Lung (tissue), 12 donors: Measurements from ENCODE around the gene TEX2. TPM values are rescaled to one million over a fixed set of nuclear protein-coding genes. Genes with fewer than 3 reads are reported as not detected.
"Not testable (repeated sequence)": the region's sequence is repeated elsewhere in the genome, so short reads cannot be mapped to it uniquely, and the experiment has no call there.

ENCODE experiments used
- ATAC-seq: fragments of 200-7000 bp; cut with Tn5 transposase; one replicate; pipeline ENCODE4 v1.9.1; 2020; ENCODE audit warnings: moderate number of reproducible peaks; ENCODE audit not compliant: insufficient read depth, low FRiP score
- DNase-seq, 3 donors: peaks; one replicate each; pipeline ENCODE4 v3.0.0-alpha.2; 2013 to 2017
- H3K27ac ChIP-seq, 2 donors: one replicate each; pipeline ENCODE4 v1.5.1; 2013; ENCODE audit warnings: mild to moderate bottlenecking in 2 of 2, moderate library complexity in 2 of 2, control low read depth in 1 of 2, inconsistent platforms in 1 of 2, low read depth in 1 of 2, low read length in 1 of 2
- H3K27me3 ChIP-seq, 3 donors: one replicate each; pipeline ENCODE4 v1.5.1; 2013; ENCODE audit warnings: low read length in 2 of 3; ENCODE audit not compliant: control insufficient read depth in 3 of 3, insufficient read depth in 3 of 3
- H3K36me3 ChIP-seq, 4 donors: one replicate each; pipeline ENCODE4 v1.5.1; 2013; ENCODE audit warnings: low read length in 4 of 4, mild to moderate bottlenecking in 1 of 4, moderate library complexity in 1 of 4; ENCODE audit not compliant: control insufficient read depth in 4 of 4, insufficient read depth in 4 of 4
- H3K4me1 ChIP-seq, 5 donors: one replicate each; pipeline ENCODE4 v1.5.1; 2013; ENCODE audit warnings: low read length in 5 of 5, mild to moderate bottlenecking in 2 of 5, moderate library complexity in 1 of 5; ENCODE audit not compliant: control insufficient read depth in 5 of 5, insufficient read depth in 5 of 5
- H3K4me3 ChIP-seq: one replicate; pipeline ENCODE4 v1.5.1; 2013; ENCODE audit warnings: mild to moderate bottlenecking, control low read depth, moderate library complexity
- H3K9ac ChIP-seq, 2 donors: one replicate each; pipeline ENCODE4 v1.5.1; 2013; ENCODE audit warnings: low read length in 2 of 2, control low read depth in 1 of 2; ENCODE audit not compliant: insufficient read depth in 1 of 2
- H3K9me3 ChIP-seq, 4 donors: one replicate each; pipeline ENCODE4 v1.5.1; 2013; ENCODE audit warnings: low read length in 3 of 4, mild to moderate bottlenecking in 1 of 4, moderate library complexity in 1 of 4; ENCODE audit not compliant: control insufficient read depth in 4 of 4, insufficient read depth in 3 of 4
- CTCF ChIP-seq: IDR thresholded peaks from 2 replicates; pipeline ENCODE4 v1.5.1; 2012; ENCODE audit warnings: mild to moderate bottlenecking; ENCODE audit errors: control extremely low read depth, extremely low read depth
- WGBS, 2 donors: extraction: QIAGEN DNeasy Blood & Tissue Kit; methylation state at CpG; one replicate each; pipeline ENCODE4 v1.1.7; 2013; 5-methylcytosine and 5-hydroxymethylcytosine counted together
- polyA plus RNA-seq, 2 donors: library from polyadenylated mRNA; stranded (reverse); fragments of 200-250 nt; gene quantifications; one replicate each; pipeline ENCODE4 v1.2.1, GENCODE V29; 2013
- total RNA-seq, 2 donors: library from RNA; depleted of rRNA in 1 of 2; stranded (reverse); fragments of >200 nt in 1 of 2; gene quantifications; one replicate each; pipeline ENCODE4 v1.2.1, GENCODE V29; 2014 to 2021
- donor health status: control.
- donor health status: control.
- donor health status: Bipolar disorder and iron deficiency.
- donor health status: healthy.
- donor health status: DM: yes; HTN: yes; CAD: no.

Gene TEX2
- total and polyA plus RNA-seq, 4 donors: 10.0 to 42.8 (median 28.8) TPM

DNA sequence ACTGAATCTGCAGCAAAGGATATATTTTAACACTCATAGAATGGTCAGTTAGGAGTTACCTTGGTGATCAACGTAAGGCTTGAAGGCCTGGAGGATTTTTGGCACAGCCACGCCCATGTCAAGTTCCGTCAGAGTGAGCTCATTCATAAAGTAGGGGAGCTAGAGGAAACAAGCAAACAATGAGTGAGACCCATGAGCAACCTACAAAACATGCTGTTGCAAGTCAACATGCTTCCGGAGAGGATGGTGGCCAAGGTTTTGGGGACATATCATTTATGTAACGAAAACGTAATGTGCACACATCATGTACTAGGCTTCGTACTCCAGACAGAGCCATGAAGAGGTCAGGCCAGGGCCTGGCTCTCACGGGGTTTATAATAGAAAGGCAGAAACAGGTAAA, 92.0 kb downstream of the TEX2 start:
- Histone ChIP-seq H3K4me1 (peaks cover 0 to 24% (median 0%) of the 10 kb centered on the region in 5 donors), H3K9ac (no peak overlapping the region), H3K4me3 (no peak overlapping the region), H3K27me3 (no peaks in the 10 kb centered on the region), H3K27ac (peak overlapping the region in 1 of 2 donors; percentile 42), H3K36me3 (peaks cover 0 to 21% (median 5%) of the 10 kb centered on the region in 4 donors), H3K9me3 (no peaks in the 10 kb centered on the region)
- DNase-seq (no peak), ATAC-seq (no peak)
- TF ChIP-seq CTCF: no peak
- WGBS, 2 donors: 83 to 87% methylated on average over 8 of the region's 8 CpGs

DNA sequence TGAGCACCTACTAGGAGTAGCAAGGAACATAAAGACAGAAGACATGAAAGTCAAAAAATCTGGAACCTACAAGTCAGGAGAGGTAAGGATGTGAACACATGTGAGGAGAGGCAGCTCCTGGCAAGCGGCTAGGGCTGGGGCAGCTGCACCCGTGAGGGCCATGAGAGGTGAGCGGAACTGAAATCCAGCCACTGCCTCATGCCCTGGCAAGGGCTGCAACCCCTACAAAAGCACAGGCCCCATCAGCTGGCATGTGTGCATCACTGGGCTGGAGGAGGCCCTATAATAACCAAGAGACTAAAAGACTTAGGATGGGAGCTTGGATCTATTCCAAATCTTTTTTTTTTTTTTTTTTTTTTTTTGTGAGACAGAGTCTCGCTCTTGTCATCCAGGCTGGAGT, 92.8 kb downstream of the TEX2 start:
- Histone ChIP-seq H3K36me3 (peaks cover 0 to 18% (median 5%) of the 10 kb centered on the region in 4 donors), H3K4me3 (no peak overlapping the region), H3K9ac (no peak overlapping the region), H3K27ac (no peak overlapping the region), H3K4me1 (peaks cover 0 to 17% (median 0%) of the 10 kb centered on the region in 5 donors), H3K27me3 (no peaks in the 10 kb centered on the region), H3K9me3 (no peaks in the 10 kb centered on the region)
- 89 to 96% methylated on average over 3 to 4 of the region's 4 CpGs for WGBS, 2 donors
- ATAC-seq (no peak), DNase-seq (no peak)
- TF ChIP-seq CTCF: no peak

DNA sequence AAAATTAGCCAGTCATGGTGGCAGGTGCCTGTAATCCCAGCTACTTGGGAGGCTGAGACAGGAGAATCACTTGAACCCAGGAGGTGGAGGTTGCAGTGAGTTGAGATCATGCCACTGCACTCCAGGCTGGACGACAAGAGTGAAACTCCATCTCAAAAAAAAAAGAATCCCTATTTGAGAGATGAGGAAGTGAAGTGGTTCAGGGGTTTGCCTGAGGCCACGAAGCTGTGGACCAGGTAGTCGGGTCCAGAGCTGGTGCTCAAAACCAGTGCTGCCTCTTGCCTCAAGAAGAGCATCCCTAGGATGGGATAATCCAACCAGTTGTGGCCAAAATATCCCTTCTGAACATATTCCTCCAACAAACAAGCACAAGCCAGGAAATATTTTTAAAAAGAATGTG, 95.4 kb downstream of the TEX2 start:
- not testable (repeated sequence) for ATAC-seq, H3K27me3 ChIP-seq, H3K4me1 ChIP-seq, H3K9ac ChIP-seq, H3K4me3 ChIP-seq, H3K27ac ChIP-seq, H3K9me3 ChIP-seq, DNase-seq
- WGBS, 2 donors: 86 to 88% methylated on average over 3 of the region's 3 CpGs
- peaks cover 0 to 15% (median 7%) of the 10 kb centered on the region in 4 donors for H3K36me3 ChIP-seq

GRCh38 chr17:64166876-64167275, 96.2 kb downstream of the TEX2 start:
- DNase-seq: no peak
- no peaks in the 10 kb centered on the region for H3K9me3 ChIP-seq
- H3K9ac ChIP-seq: no peak overlapping the region
- 96 to 99% methylated on average over 3 of the region's 3 CpGs for WGBS, 2 donors
- no peak overlapping the region for H3K4me3 ChIP-seq
- H3K27ac ChIP-seq: no peak overlapping the region
- no peak for TF ChIP-seq CTCF
- H3K36me3 ChIP-seq: peaks cover 0 to 15% (median 7%) of the 10 kb centered on the region in 4 donors
- ATAC-seq: no peak
- no peaks in the 10 kb centered on the region for H3K27me3 ChIP-seq
- H3K4me1 ChIP-seq: peaks cover 0 to 9% (median 0%) of the 10 kb centered on the region in 5 donors
